ENCODE data around the gene YLPM1.

YLPM1 gene

GRCh38 chr14:74834692-74835392 lies 71.7 kb downstream of the YLPM1 start:
- Histone ChIP-seq H3K4me3 (ENCODE audit: low read depth, low read length) (no peak overlapping the region), H3K9me3 (ENCODE audit: control insufficient read depth, insufficient read depth, low read depth, low read length) (no peaks in the 10 kb centered on the region), H3K27ac (ENCODE audit: extremely low read depth, low read depth, low read length) (no peak overlapping the region), H3K4me1 (ENCODE audit: control insufficient read depth, insufficient read depth, low read length) (no peaks in the 10 kb centered on the region), H3K36me3 (ENCODE audit: control insufficient read depth in 2 of 2, insufficient read depth in 1 of 2, low read length in 2 of 2) (peaks cover 15 to 47% of the 10 kb centered on the region in 2 experiments)
- ChIA-PET POLR2A (no interaction called here), CTCF (interaction anchor here (0.6 kb wide), 1 partner anchor 222 kb away, joined by 4 read pairs; no protein-coding TSS in a partner anchor)
- TF ChIP-seq ZNF37A (tag by site-specific recombination; IDR thresholded peaks at IDR 0.05) (no peak), ZNF391 (tag by site-specific recombination; IDR thresholded peaks at IDR 0.05; ENCODE audit: borderline replicate concordance, low read depth) (no peak), ZSCAN23 (tag by site-specific recombination; IDR thresholded peaks at IDR 0.05) (no peak), HOXC10 (CRISPR knock-in tag; IDR thresholded peaks at IDR 0.05) (no peak), ZNF10 (tag by site-specific recombination; IDR thresholded peaks at IDR 0.05) (no peak), PRDM6 (tag by site-specific recombination; IDR thresholded peaks at IDR 0.05) (no peak), REPIN1 (tag by site-specific recombination; IDR thresholded peaks at IDR 0.05; ENCODE audit: low read depth) (no peak), ZNF530 (tag by site-specific recombination; IDR thresholded peaks at IDR 0.05; ENCODE audit: low read depth) (no peak), ZNF645 (tag by site-specific recombination; IDR thresholded peaks at IDR 0.05) (no peak), ZNF792 (tag by site-specific recombination; IDR thresholded peaks at IDR 0.05) (no peak), ZNF354C (tag by site-specific recombination; IDR thresholded peaks at IDR 0.05; ENCODE audit: borderline replicate concordance, low read depth) (no peak), WT1 (tag by site-specific recombination; IDR thresholded peaks at IDR 0.05) (no peak)

GRCh38 chr14:74835645-74836250 lies 72.6 kb downstream of the YLPM1 start:
- Histone ChIP-seq H3K9me3 (ENCODE audit: control insufficient read depth, insufficient read depth, low read depth, low read length) (no peaks in the 10 kb centered on the region), H3K4me1 (ENCODE audit: control insufficient read depth, insufficient read depth, low read length) (no peaks in the 10 kb centered on the region), H3K4me3 (ENCODE audit: low read depth, low read length) (no peak overlapping the region), H3K27ac (ENCODE audit: extremely low read depth, low read depth, low read length) (no peak overlapping the region), H3K36me3 (ENCODE audit: control insufficient read depth in 2 of 2, insufficient read depth in 1 of 2, low read length in 2 of 2) (peaks cover 6 to 43% of the 10 kb centered on the region in 2 experiments)
- TF ChIP-seq ZBTB1 (tag by site-specific recombination; IDR thresholded peaks at IDR 0.05) = no peak
- no peak for TF ChIP-seq SALL2 (tag by site-specific recombination; IDR thresholded peaks at IDR 0.05; ENCODE audit: borderline replicate concordance)
- no peak for TF ChIP-seq ZNF221 (tag by site-specific recombination; IDR thresholded peaks at IDR 0.05; ENCODE audit: borderline replicate concordance)
- TF ChIP-seq ZNF184 (tag by site-specific recombination; IDR thresholded peaks at IDR 0.05) = no peak
- no peak for TF ChIP-seq ZNF398 (tag by site-specific recombination; IDR thresholded peaks at IDR 0.05)
- TF ChIP-seq ZNF426 (tag by site-specific recombination; IDR thresholded peaks at IDR 0.05) = no peak
- POLR2A ChIA-PET = no interaction called here
- CTCF ChIA-PET = interaction anchor here (1.5 kb wide), 1 partner anchor 25 kb away, joined by 7 read pairs; no protein-coding TSS in a partner anchor

Data from HEK293 (cell line).